SU-DHL-6 (cell line): ENCODE data around the gene SLC22A23.

Source experiments
- EZH2phosphoT487 ChIP-seq: fragments of 200-600 bp; sonication (generic), shearing (Covaris generic); conservative IDR thresholded peaks from 2 replicates; pipeline ENCODE4 v1.6.1; 2018; ENCODE audit warnings: mild to moderate bottlenecking, antibody characterized with exemption, low read length, moderate library complexity, mixed read lengths
- TF ChIP-seq, protein P1 (sequence below): fragments of 200-600 bp; sonication (generic); IDR thresholded peaks from one replicate; pipeline ENCODE4 v1.5.1; 2017; ENCODE audit warnings: antibody characterized with exemption, mild to moderate bottlenecking, low read length, moderate library complexity; ENCODE audit not compliant: insufficient read depth, poor library complexity, severe bottlenecking

GRCh38 chr6:3327403-3327802 is 129.4 kb downstream of the SLC22A23 start:
- TF ChIP-seq, protein P1, sequence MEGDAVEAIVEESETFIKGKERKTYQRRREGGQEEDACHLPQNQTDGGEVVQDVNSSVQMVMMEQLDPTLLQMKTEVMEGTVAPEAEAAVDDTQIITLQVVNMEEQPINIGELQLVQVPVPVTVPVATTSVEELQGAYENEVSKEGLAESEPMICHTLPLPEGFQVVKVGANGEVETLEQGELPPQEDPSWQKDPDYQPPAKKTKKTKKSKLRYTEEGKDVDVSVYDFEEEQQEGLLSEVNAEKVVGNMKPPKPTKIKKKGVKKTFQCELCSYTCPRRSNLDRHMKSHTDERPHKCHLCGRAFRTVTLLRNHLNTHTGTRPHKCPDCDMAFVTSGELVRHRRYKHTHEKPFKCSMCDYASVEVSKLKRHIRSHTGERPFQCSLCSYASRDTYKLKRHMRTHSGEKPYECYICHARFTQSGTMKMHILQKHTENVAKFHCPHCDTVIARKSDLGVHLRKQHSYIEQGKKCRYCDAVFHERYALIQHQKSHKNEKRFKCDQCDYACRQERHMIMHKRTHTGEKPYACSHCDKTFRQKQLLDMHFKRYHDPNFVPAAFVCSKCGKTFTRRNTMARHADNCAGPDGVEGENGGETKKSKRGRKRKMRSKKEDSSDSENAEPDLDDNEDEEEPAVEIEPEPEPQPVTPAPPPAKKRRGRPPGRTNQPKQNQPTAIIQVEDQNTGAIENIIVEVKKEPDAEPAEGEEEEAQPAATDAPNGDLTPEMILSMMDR = no peak
- TF ChIP-seq EZH2phosphoT487 = no peak
